GM12875 (cell line): ENCODE data around the gene CCL19.
A peak's percentile ranks its signal among the peaks of the same experiment; 100 is the strongest.

Source experiments
- H3K4me3 ChIP-seq: one replicate; pipeline ENCODE4 v1.5.1; 2011; ENCODE audit warnings: low read depth, low read length, control low read depth
- CTCF ChIP-seq: IDR thresholded peaks from 2 replicates; pipeline ENCODE4 v1.5.1; 2011; ENCODE audit warnings: low read depth, mild to moderate bottlenecking, control low read depth, inconsistent platforms, low read length, moderate library complexity, borderline replicate concordance; ENCODE audit not compliant: insufficient read depth

Gene CCL19

GRCh38 chr9:34686231-34686630 is 4.8 kb downstream of the CCL19 start:
- no peak for TF ChIP-seq CTCF
- no peak overlapping the region for H3K4me3 ChIP-seq

- TF ChIP-seq CTCF, result no peak
- no peak overlapping the region for H3K4me3 ChIP-seq
Measured at GRCh38 chr9:34685591-34685990, 5.5 kb downstream of the CCL19 start.

GRCh38 chr9:34684816-34685215 is 6.3 kb downstream of the CCL19 start:
- TF ChIP-seq CTCF, result no peak
- no peak overlapping the region for H3K4me3 ChIP-seq

GRCh38 chr9:34684145-34684544 is 6.9 kb downstream of the CCL19 start:
- no peak overlapping the region for H3K4me3 ChIP-seq
- TF ChIP-seq CTCF, result no peak

GRCh38 chr9:34675869-34676268 is 15.2 kb downstream of the CCL19 start:
- no peak for TF ChIP-seq CTCF
- no peak overlapping the region for H3K4me3 ChIP-seq

- H3K4me3 ChIP-seq, result no peak overlapping the region
- peak; percentile 85 for TF ChIP-seq CTCF
Measured at GRCh38 chr9:34675048-34675714, 15.9 kb downstream of the CCL19 start.

GRCh38 chr9:34674440-34674839 is 16.6 kb downstream of the CCL19 start:
- no peak for TF ChIP-seq CTCF
- no peak overlapping the region for H3K4me3 ChIP-seq
